Suprapubic skin (tissue), 4 donors: ENCODE data around the gene JOSD2. TPM values are rescaled to one million over a fixed set of nuclear protein-coding genes. Genes with fewer than 3 reads are reported as not detected.

Source experiments
- DNase-seq, 2 donors: peaks; one replicate each; pipeline ENCODE4 v3.0.0-alpha.2; 2019; ENCODE audit warnings: low spot score in 2 of 2
- H3K27ac ChIP-seq: fragments of 200-600 bp; sonication (generic); one replicate; pipeline ENCODE4 v1.5.1; 2019
- H3K27me3 ChIP-seq: fragments of 200-600 bp; sonication (generic); one replicate; pipeline ENCODE4 v1.5.1; 2019
- H3K36me3 ChIP-seq: fragments of 200-600 bp; sonication (generic); one replicate; pipeline ENCODE4 v1.5.1; 2019
- H3K4me1 ChIP-seq: fragments of 200-600 bp; sonication (generic); one replicate; pipeline ENCODE4 v1.5.1; 2019
- H3K4me3 ChIP-seq: fragments of 200-600 bp; sonication (generic); one replicate; pipeline ENCODE4 v1.5.1; 2019; ENCODE audit warnings: mild to moderate bottlenecking
- H3K9me3 ChIP-seq: fragments of 200-600 bp; sonication (generic); one replicate; pipeline ENCODE4 v1.5.1; 2019
- EP300 ChIP-seq: sonication (generic); formaldehyde crosslinking; IDR thresholded peaks from one replicate; pipeline ENCODE4 v1.6.1; 2017; ENCODE audit warnings: antibody characterized with exemption
- POLR2A ChIP-seq, 2 donors: fragments of 450-650 bp; IDR thresholded peaks; one replicate each; pipeline ENCODE4 v1.6.1; 2017; ENCODE audit warnings: antibody characterized with exemption in 2 of 2, mild to moderate bottlenecking in 2 of 2, moderate library complexity in 2 of 2
- POLR2AphosphoS5 ChIP-seq, 3 donors: sonication (generic); formaldehyde crosslinking; IDR thresholded peaks; one replicate each; pipeline ENCODE4 v1.6.1; 2017; ENCODE audit warnings: antibody characterized with exemption in 3 of 3
- WGBS: methylation state at CpG from one replicate; pipeline ENCODE4 v1.1.5; 2018; 5-methylcytosine and 5-hydroxymethylcytosine counted together
- total RNA-seq, 4 donors: library from RNA; depleted of rRNA; stranded (reverse); fragments of >200 nt; gene quantifications; one replicate each; pipeline ENCODE4 v1.1.0, GENCODE V29; 2016
- TF ChIP-seq, protein P1 (sequence below), 2 donors: fragments of 200-600 bp in 1 of 2; fragments of 450-650 bp in 1 of 2; sonication (generic) in 1 of 2; IDR thresholded peaks; one replicate each; pipeline ENCODE4 v1.5.1; 2016 to 2019; ENCODE audit warnings: antibody characterized with exemption in 2 of 2, mild to moderate bottlenecking in 1 of 2, moderate library complexity in 1 of 2

The JOSD2 gene
- total RNA-seq, 4 donors from 2014 or later, result 9.3 to 31.7 (median 28.7) TPM

GRCh38 chr19:50500060-50500752, 10.8 kb downstream of the JOSD2 start:
- no peak overlapping the region for H3K4me3 ChIP-seq
- no peaks in the 10 kb centered on the region for H3K9me3 ChIP-seq
- no peak overlapping the region for H3K27ac ChIP-seq
- TF ChIP-seq, protein P1, sequence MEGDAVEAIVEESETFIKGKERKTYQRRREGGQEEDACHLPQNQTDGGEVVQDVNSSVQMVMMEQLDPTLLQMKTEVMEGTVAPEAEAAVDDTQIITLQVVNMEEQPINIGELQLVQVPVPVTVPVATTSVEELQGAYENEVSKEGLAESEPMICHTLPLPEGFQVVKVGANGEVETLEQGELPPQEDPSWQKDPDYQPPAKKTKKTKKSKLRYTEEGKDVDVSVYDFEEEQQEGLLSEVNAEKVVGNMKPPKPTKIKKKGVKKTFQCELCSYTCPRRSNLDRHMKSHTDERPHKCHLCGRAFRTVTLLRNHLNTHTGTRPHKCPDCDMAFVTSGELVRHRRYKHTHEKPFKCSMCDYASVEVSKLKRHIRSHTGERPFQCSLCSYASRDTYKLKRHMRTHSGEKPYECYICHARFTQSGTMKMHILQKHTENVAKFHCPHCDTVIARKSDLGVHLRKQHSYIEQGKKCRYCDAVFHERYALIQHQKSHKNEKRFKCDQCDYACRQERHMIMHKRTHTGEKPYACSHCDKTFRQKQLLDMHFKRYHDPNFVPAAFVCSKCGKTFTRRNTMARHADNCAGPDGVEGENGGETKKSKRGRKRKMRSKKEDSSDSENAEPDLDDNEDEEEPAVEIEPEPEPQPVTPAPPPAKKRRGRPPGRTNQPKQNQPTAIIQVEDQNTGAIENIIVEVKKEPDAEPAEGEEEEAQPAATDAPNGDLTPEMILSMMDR (IDR thresholded peaks at IDR 0.05), result no peak
- no peak for TF ChIP-seq EP300
- TF ChIP-seq POLR2A (IDR thresholded peaks at IDR 0.05), result no peak
- TF ChIP-seq POLR2AphosphoS5 (IDR thresholded peaks at IDR 0.05), result no peak
- H3K27me3 ChIP-seq, result no peaks in the 10 kb centered on the region
- H3K4me1 ChIP-seq, result no peaks in the 10 kb centered on the region
- DNase-seq, result no peak
- WGBS, result 32% methylated on average over 19 of the region's 27 CpGs
- H3K36me3 ChIP-seq, result no peaks in the 10 kb centered on the region

GRCh38 chr19:50498219-50499056, 12.6 kb downstream of the JOSD2 start:
- WGBS, result 74% methylated on average over 11 of the region's 11 CpGs
- H3K9me3 ChIP-seq, result no peaks in the 10 kb centered on the region
- H3K27me3 ChIP-seq, result no peaks in the 10 kb centered on the region
- no peak for DNase-seq
- H3K36me3 ChIP-seq, result no peaks in the 10 kb centered on the region
- H3K4me3 ChIP-seq, result no peak overlapping the region
- no peaks in the 10 kb centered on the region for H3K4me1 ChIP-seq
- no peak overlapping the region for H3K27ac ChIP-seq
- TF ChIP-seq POLR2AphosphoS5 (IDR thresholded peaks at IDR 0.05), result no peak

GRCh38 chr19:50497022-50497405, 14.0 kb downstream of the JOSD2 start:
- H3K9me3 ChIP-seq, result no peaks in the 10 kb centered on the region
- H3K27me3 ChIP-seq, result no peaks in the 10 kb centered on the region
- TF ChIP-seq POLR2A (IDR thresholded peaks at IDR 0.05) (no peak), EP300 (no peak), POLR2AphosphoS5 (IDR thresholded peaks at IDR 0.05) (no peak)
- TF ChIP-seq, protein P1 (IDR thresholded peaks at IDR 0.05), result no peak
- 63% methylated on average over 8 of the region's 8 CpGs for WGBS
- no peaks in the 10 kb centered on the region for H3K36me3 ChIP-seq
- H3K27ac ChIP-seq, result no peak overlapping the region
- H3K4me1 ChIP-seq, result no peaks in the 10 kb centered on the region
- no peak for DNase-seq
- no peak overlapping the region for H3K4me3 ChIP-seq

DNA sequence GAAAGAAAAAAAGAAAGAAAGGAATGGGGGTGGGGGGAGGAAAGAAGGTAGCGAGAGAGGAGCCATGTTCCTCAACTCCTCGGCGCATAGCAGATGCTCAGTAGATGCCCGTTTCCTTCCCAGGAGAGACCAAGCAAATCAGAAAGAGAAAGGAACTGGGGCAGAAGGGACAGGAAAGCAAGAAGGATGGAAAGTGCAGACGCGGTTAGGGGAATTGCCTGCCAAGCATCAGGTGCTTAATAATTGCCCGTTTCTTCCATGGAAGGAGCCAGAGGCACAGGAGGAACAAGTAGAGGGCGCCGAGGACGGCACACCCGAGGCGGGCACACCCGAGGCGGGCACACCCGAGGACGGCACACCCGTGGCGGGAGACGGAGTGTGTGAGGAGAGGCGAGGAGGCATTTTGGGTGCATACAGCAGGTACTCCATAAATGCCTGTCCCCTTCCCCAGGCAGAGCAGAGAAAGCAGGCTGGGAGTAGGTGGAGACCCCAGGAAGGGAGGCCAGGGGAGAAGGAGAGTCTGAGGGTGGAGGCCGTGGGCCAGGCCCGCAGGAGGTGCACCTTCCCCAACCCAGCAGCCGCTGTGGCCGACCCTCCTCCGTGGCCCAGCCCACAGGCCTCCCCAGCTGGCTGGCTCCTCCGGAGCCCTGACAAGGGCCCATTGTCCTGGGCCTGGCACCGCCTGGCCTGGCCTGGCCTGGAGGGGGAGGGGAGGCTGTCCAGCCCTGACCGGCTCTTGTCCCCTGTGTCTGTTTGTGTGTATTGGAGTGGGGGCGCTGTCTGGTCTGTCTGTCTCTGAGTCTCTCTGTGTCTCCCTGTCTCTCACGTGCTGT, 14.6 kb downstream of the JOSD2 start:
- Histone ChIP-seq H3K4me1 (no peaks in the 10 kb centered on the region), H3K36me3 (no peaks in the 10 kb centered on the region), H3K27me3 (peaks cover 5% of the 10 kb centered on the region), H3K4me3 (no peak overlapping the region), H3K9me3 (no peaks in the 10 kb centered on the region), H3K27ac (no peak overlapping the region)
- WGBS, result 62% methylated on average over 22 of the region's 30 CpGs
- TF ChIP-seq POLR2A (IDR thresholded peaks at IDR 0.05), result no peak
- TF ChIP-seq, protein P1 (IDR thresholded peaks at IDR 0.05), result no peak
- no peak for TF ChIP-seq EP300
- no peak for TF ChIP-seq POLR2AphosphoS5 (IDR thresholded peaks at IDR 0.05)
- DNase-seq, result no peak

GRCh38 chr19:50495020-50495531, 15.9 kb downstream of the JOSD2 start:
- no peak for DNase-seq
- no peak overlapping the region for H3K4me3 ChIP-seq
- H3K27ac ChIP-seq, result no peak overlapping the region
- H3K36me3 ChIP-seq, result no peaks in the 10 kb centered on the region
- peaks cover 17% of the 10 kb centered on the region for H3K27me3 ChIP-seq
- no peaks in the 10 kb centered on the region for H3K9me3 ChIP-seq
- no peaks in the 10 kb centered on the region for H3K4me1 ChIP-seq
- TF ChIP-seq POLR2AphosphoS5 (IDR thresholded peaks at IDR 0.05), result no peak
- TF ChIP-seq EP300, result no peak
- TF ChIP-seq, protein P1 (IDR thresholded peaks at IDR 0.05), result no peak
- no peak for TF ChIP-seq POLR2A (IDR thresholded peaks at IDR 0.05)
- WGBS, result 86% methylated on average over 5 of the region's 5 CpGs
